ENCODE data around the gene CLRN2. TPM values are rescaled to one million over a fixed set of nuclear protein-coding genes. Genes with fewer than 3 reads are reported as not detected.

Gene CLRN2, protein sequence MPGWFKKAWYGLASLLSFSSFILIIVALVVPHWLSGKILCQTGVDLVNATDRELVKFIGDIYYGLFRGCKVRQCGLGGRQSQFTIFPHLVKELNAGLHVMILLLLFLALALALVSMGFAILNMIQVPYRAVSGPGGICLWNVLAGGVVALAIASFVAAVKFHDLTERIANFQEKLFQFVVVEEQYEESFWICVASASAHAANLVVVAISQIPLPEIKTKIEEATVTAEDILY
- total RNA-seq, result not detected

DNA sequence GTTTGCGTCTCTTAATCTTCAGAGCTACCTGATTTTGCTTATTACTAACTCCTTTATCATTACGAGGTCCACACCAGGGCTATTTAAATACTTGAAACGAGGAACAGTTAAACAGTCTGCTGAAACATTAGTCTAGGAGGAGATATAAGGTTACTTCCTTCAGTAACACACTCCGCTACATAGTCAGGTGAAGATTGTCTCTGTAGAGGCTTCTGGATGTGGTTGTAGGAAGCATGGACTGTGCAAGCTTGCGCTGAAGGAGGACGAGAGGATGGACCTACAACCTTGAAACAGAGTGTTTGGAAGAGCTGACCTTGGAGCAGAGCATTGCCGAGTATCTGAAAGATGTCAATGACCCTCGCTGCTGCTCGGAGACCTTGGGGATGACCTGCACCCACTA is at the start of gene CLRN2:
CLRN2 (plus strand) TSS at position 301 of the 400 bp plus-strand sequence. CDS start 102 bp downstream, outside the sequence.
- DNase-seq, result no peak

DNA sequence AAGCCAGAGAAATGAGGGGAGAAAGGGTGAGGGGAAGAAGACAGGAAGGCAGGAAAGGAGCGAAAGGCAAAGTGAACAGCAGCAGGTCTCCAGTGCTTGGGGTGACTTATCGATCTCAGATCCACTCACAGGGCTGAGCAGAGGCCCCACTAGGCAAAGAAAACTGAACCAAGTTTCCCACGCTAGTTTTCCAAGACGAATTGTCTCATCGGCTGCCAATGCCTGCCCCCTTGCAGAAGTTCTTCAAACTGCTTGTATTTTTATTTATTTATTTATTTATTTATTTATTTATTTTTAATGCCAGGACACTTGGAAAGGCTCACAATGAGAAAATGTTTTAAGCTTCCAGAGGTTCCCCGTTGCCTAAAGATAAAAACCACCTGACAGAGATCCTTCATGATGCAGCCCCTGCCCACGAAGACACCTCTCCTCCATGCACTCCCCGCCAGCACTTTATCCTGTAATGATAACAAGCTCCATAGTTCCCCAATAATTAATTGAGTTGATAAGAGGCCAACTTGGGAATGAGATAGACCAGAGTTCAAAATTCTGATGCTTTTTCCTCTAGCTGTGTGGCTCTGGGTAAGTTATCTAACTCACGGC is 46.2 kb upstream of the CLRN2 start:
- no peak for DNase-seq

DNA sequence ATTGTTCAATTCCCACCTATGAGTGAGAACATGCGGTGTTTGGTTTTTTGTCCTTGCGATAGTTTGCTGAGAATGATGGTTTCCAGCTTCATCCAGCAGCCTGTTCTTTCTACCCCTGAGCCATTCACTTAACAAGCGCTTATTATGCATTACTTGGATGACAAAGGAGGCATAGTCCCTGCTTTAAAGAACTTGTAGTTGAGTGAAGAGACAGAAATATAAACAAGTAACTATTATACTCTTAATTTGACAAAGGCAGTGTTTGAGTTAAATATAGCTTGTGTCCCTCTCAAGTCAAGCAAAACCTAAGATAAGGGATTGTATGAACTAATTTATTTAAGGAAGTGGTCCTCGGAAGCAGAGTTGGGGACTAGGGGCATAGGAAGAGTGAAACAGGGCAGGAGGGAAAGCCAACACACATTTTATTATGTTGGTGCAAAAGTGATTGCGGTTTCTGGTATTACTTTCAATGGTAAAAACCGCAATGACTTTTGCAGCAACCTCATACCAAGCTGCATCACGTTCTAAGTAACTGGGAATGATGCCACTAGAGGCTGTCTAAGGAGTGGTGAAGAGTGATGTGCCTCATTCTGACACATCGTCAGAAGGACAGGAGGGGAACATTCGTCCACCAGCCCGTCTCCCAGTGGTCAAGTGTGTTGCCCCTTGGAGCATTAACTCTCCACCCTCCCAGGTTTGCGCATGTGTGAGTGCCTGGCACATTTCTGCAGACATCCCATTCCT is 44.9 kb upstream of the CLRN2 start:
- no peak for DNase-seq

DNA sequence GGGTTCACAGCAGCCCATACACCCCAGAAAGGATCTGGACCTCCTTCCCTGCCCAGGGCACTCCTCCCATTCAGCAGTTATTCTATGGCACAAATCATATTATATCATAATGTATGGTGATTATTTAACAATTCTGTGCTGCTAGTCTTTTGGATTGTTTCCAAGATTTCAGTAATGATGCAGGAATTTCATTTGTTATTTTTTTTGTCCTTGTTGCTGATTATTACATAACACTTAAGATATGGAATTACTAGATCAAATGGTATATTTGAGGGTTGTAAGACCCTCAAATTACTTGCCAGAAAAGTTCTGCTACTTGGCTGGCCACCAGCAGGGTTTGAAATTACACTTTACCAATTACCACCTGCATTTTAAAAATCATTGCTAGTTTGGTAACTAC is 39.5 kb upstream of the CLRN2 start:
- DNase-seq, result no peak

DNA sequence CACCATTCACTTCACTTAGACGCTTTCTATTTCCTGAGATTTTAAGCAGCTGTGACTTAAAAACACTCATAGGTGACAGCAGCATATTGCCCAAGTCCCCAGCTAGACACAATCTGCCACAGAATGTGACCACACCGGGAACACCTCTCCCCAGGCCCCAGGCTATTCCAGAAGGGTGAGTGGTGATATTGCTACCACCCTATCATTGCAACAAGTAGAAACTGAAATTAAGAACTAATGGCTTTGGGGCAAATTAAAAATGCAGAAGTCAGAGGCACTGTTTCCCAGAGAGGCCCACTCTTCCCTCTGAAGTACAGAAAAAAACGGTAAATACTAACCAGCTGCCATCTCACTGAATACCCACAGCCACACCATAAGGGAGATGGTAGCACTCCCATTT is 38.1 kb upstream of the CLRN2 start:
- DNase-seq, result no peak

DNA sequence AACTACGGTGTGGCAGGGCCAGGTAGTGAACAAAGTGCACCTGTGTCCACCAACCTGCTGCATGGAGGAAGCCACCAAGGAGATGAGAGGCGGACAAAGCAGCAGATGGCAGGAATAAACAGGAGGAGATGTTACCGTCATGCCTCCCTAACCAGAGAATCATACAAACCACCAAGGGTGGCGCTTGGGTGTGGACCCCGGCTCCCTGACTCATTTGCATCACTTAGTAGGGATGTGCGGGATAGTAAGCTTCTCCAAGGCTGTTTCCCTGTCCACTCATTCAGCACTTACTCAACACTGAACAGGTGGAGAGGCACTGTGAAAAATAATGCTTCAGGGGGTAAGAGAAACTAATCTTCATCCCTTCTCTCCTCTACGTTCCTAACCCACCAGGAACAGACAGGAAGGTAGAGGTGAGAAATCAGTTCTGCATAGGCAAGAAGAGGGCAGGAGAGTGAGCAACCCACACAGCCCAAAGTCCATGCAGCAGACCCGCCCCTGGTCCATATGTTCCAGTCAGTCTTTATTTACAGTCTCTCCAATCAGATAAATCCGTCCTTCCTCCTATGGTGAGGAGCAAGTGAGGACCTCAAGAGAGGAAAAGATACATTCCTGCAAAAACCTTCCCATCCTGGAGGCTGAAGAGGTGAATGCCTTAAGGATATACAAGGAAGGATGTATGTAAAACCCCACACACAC is 37.0 kb upstream of the CLRN2 start:
- DNase-seq, result no peak

DNA sequence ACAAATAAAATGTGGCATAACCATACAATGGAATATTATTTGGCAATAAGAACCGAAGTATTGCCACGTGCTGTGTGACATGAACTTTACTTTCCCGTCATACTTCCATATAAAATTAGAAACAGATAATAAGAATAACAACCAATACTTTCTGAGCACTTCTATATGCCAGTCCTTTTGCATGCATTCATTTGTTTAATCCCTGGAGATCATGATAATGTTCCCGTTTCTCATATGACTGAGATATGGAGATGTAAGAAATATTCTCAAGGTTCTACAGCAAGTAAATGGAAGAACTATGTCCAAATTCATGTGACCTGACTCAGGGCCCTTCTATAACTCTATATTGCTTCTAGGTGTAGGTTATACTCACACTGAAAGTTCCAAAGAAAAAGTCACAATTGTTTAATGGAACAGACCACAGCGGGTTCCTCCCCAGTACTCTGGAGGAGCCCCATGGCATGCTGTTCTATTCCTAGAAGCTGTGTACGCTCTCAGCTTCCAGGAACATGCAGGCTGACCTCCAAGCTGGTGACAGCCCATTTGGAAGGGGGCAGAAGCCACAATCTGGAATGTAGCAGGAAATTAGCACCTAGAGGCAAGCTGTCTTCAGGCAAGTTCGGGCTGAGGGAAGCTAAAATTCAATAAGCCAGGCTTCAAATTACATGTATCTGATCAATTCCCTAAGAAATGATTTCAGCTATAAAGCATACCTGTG is 34.6 kb upstream of the CLRN2 start:
- DNase-seq, result no peak

DNA sequence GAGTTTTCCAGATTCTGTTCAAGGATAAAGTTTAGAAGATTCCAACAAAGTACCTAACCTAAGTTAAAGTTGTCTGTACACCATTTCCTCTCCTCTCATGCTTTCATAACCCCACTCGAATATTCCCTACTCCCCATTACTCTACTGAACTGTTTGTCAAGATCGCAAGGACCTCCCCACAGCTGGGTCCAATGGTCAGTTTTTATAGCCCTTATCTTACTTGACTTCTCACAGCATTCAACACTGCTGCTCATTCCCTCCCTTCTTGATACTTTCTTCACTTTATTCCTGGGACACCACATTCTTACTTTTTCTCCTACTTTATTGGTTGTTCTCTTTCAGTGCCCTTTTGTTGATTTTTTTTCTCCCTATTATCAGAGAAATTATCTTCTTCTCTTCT is 34.0 kb upstream of the CLRN2 start:
- DNase-seq, result no peak

DNA sequence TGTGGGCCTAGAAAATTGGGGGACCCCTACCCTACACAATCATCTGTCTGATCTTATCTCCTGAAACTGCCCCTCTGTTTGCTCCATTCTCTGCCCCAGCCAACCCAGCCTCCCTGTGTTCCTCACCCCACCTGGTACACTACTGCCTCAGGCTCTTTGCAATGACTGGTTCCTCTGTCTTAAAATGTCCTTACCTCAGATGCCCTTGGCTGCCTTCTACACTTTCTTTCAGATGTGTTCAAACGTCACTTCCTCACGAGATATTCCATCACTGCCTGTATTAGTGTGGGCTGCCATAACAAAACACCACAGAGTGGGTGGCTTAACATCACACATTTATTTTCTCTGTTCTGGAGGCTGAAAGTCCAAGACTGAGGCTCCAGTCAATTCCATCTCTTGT is 32.2 kb upstream of the CLRN2 start:
- DNase-seq, result no peak

DNA sequence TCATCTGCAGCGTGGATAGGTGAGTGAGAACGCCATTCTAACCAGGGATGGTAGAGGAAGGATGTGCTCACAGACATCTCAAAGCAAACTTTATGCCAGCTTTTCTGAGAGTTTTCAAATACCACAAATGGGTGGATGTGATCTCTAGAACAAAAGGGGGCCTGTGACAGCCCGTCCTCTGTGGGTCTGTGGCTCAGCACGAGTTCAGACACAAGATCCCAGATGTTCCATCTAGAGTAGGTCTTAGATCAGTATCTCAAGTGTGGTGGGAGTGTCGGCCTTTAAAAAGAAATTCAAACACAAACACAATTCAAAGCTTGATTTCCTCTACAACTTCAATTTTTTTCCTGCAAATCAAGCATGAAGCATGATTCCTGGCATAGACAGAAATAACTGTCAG is 25.8 kb upstream of the CLRN2 start:
- DNase-seq, result no peak

DNA sequence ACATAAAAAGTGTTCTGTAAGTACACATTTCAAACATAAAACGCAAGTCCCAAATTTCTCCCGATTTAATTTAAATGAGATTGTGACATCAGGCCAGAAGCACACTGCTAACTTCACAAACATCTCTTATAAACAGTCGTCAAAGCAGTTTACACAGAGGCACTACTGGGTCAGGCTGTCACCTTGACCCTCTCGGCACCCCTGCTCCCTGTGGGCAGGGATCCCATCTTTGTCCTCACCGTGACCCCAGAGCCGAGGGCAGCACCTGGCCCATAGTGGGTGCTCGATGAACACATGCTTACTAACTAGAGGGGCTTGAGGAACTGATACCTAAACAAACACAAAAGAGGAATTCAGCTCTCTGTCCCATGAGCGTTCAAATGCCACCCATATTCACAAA is 25.2 kb upstream of the CLRN2 start:
- DNase-seq, result no peak

DNA sequence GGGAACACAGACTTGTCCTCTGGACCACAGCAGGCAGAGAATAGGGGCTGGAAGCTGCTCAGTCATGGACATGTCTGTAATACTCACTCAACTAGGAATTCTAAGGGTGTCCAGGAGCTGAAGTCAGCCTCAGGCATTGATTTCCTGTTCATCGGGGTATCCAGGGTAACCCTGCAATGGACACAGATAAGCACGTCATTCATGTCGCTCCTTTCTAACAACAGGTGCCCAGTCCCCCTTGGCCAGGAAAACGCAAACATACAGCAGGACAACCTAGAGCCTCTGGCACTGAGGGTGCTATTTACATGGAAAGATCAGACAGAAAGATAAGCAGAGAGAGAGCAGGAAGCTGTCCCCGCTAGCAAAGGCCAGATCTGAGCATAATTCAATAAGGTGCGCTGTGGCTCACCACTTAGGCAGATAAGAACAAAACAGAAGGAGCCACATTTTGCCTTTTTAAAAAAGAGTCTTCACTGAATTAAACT is 24.3 kb upstream of the CLRN2 start:
- no peak for DNase-seq

DNA sequence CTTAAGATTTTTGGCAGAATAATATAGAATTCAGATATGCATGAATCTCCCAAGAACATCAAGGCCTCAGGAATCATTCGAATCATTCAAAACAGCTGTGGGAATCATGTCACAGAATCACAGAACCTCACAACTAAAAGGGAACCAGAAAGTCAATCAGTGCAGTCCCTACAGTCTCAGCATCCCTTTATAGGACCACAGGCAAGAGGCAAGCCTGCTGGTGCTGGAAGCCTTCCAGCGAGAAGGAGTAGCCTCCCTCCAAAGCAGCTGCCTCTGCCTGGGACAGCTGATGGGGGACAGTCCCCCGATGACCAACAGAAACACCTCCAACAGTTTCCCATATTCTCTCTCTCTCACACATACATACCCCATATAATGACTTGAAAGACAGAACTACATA is 23.8 kb upstream of the CLRN2 start:
- no peak for DNase-seq

DNA sequence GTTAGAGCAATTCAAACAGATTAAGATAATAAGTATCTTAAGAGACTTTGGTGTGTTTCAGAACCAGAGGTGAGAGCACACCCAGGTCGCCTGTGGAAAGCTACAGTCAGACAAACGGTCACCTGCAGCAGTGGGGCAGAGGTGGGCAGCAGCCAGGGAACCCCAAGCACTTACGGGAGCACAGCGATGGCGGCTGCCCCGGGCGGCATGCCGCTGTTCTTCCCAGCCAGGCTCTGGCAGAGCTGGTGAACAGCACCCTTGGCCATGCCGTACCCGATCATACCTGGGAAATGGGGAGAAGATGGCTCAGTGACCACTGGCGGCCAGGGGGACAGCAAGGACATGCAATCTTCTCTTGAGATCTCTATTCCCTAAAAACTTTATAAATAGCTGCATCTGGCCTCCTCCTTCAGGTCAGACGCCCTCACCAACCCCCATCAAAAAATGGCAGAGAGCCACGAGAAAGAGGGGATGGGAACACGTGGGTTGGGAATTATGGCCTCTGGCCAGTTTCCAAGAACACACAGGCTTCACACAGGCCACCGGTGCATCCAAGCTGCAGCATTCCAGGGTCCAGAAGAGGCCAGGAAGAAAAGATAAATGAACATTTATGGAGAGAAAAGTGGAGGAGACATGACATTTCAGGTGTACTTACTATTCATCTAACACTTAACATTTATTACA is 22.8 kb upstream of the CLRN2 start:
- DNase-seq, result no peak

DNA sequence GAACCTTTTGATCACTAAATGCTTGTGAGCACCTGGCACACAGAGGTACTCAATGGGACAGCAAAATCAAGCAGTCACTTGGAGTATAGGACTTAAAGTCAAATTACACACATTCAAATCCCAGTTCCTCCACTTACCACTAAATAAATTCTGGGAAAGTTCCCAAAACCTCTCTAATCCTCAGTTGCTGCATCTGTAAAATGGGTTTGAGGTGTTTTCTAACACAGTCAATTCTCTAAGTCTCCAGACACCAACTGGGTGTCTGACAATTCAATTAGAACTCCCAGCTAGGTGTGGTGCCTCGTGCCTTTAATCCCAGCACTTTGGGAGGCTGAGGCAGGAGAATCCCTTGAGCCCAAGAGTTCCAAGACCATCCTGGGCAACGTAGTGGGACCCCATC is 22.1 kb upstream of the CLRN2 start:
- DNase-seq, result no peak

DNA sequence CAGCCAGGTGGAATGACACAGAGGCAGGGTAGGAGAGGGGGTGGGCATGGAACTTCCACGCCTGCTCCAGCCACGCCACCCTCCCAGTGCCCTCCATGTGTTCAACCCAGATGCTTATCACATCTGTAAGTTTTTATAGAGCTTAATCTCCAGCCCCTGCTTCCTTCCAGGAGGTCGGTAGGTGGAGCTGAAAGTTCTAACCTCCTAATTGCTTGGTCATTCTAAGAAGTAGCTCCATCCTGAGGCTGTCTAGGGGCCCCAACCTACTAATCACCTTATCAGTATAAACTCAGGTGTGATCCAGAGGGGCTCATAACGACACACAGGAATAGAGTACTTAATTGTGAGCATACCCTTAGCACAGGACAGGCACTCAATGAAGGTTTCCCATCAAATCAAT is 21.3 kb upstream of the CLRN2 start:
- DNase-seq, result no peak

DNA sequence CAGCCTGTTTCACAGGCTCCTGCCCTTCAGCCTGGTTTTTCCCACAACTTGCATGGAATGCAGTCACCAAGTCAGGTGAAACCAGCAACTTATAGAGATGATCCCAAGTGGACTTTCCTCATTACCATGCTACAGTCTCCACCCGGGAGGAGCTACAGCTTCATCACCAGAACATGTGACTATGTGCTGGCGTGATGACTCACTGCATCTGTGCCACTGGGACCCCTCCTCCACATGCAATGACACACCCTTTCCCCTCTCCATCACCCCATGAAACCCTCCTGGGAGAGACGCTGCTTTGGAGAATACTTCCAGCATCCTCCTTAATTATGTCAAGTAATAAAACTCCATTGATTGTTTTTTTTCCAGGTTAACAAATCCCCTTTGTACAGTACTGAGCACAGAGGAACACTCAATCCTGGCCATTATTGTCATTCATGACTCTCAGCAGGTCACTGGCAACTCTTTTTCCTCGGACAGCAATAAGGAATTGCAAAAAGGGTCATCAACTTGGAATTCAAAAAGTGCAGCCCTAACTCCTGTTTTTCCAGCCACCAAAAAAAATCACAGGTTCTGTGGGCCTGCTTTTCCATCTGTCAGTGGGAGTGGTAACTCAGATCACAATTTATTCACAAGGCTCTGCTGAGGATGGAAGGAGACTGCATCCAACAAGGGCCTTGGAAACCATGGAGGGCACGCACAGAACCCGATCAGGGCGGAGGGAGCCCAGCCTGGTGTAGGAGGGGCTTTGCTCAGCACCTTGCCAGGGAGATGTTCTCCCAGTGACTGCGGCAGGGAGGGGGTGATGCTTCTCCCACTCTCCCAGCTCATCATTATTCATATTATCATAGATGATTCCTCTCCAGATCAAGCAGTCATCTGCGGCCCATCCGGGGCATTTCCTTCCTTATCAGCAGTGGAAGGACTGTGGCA is 20.4 kb upstream of the CLRN2 start:
- DNase-seq, result no peak

DNA sequence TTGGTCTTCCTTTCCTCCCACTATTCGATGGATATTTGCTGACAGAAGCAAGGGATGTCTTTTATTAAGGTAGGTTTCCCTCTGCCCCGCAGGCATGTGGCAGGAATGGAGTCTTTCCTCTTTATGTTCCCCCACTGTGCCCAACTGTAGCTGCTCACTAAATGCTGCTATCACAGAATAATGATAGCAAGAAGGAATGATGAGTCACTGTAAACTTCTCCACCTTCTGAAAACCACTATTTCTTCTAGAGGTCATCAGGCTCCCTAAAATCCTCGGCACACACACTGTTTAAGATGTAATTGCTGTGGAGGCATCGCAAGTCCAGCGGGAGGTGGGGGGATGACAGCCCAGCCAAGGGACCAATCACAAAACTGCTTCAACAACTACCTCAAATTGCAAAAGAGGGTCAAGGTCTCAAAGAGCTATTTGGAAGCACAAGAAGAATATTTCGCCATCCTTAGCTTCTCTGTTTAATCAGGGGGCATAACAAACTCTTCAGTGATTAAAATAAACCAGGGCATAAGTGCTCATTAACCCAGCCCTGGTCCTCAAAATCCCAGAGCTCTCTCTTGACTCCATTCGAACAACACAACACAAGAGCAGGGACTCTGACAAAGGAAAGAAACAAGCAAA is 17.0 kb upstream of the CLRN2 start:
- DNase-seq, result no peak

DNA sequence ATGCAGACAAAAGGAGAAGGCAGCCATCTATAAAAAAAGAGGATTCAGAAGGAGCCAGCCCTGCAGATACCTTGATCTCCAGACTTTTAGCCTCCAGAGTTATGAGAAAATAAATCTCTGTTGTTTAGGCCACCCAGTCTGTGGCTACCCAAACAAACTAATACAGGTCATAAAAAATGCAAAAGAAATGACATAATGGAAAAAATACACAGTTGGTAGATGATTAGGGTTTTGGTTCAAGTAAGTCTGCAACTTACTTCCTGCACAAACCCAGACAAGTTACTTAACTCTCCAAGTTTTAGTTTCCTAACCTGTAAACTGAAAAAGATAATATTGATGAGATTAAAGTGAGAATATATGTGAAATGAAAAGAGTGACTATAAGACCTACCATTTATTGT is 14.4 kb upstream of the CLRN2 start:
- no peak for DNase-seq

DNA sequence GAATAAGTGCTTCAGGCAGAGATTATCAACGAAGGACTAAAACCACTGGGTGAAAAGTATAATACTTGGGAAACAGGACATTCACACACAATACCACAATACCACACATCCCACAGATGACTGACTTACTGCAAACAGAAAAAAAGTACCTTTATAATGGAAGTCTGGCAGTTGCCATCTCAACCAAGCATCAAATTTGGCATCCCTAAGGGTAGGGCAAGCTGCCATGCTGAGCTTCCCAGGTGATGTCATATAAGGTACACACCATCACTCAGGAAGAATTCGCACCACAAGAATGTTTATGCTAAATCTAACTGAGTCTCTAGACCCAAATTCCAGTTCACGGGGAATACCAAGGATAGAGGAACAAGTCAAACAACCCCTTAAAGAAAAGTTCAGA is 12.2 kb upstream of the CLRN2 start:
- DNase-seq, result no peak

DNA sequence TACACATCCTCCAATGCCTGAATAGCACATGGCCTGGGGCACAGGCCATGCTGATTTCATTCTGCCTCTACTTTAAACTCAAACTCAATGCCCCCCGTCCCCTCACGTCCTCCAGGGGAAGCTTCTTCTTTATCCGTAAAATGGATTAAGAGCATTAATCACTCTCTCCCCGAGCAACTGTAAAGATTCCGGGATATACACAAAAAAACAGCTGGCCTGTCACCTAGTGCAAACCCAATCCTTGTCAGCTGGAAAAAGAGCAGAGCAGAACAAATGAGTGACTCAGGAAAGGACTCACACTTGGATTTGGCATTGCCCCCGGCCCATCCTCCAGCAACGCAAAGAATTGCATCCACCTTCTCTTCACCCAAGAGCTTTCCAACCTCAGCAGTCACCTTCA is 10.9 kb upstream of the CLRN2 start:
- DNase-seq, result no peak

Data from effector CD4-positive, alpha-beta T cell (primary cell).